DMS53 treated with DMSO at 0.1 percent for 48 hours (cell line): ENCODE data around the gene TRIO.

ENCODE experiments used
- DNase-seq: peaks from one replicate; lab custom pipeline; 2025; ENCODE audit not compliant: unreplicated experiment; lab: John Stamatoyannopoulos, UW

The TRIO gene

GRCh38 chr5:14145435-14146334 is 2.5 kb downstream of the TRIO start:
- DNase-seq: no peak

GRCh38 chr5:14146725-14147124 is 3.6 kb downstream of the TRIO start:
- DNase-seq: no peak

- no peak for DNase-seq
Observed at GRCh38 chr5:14147210-14147609, 4.1 kb downstream of the TRIO start.

GRCh38 chr5:14148483-14148882 is 5.3 kb downstream of the TRIO start:
- DNase-seq: no peak

GRCh38 chr5:14148890-14149671 is 5.9 kb downstream of the TRIO start:
- DNase-seq: no peak

- DNase-seq: no peak
Observed at GRCh38 chr5:14149672-14150274, 6.6 kb downstream of the TRIO start.

- no peak for DNase-seq
Observed at GRCh38 chr5:14151416-14151815, 8.3 kb downstream of the TRIO start.

GRCh38 chr5:14153071-14153864 is 10.1 kb downstream of the TRIO start:
- DNase-seq: no peak

GRCh38 chr5:14153932-14154731 is 11.0 kb downstream of the TRIO start:
- no peak for DNase-seq

- DNase-seq: no peak
Observed at GRCh38 chr5:14155075-14155474, 11.9 kb downstream of the TRIO start.

- no peak for DNase-seq
Observed at GRCh38 chr5:14155739-14156138, 12.6 kb downstream of the TRIO start.

GRCh38 chr5:14156290-14156649 is 13.1 kb downstream of the TRIO start:
- no peak for DNase-seq

GRCh38 chr5:14156650-14157492 is 13.7 kb downstream of the TRIO start:
- no peak for DNase-seq

- no peak for DNase-seq
Observed at GRCh38 chr5:14157493-14157782, 14.3 kb downstream of the TRIO start.

- DNase-seq: no peak
Observed at GRCh38 chr5:14158890-14159666, 15.9 kb downstream of the TRIO start.

- no peak for DNase-seq
Observed at GRCh38 chr5:14161825-14162556, 18.8 kb downstream of the TRIO start.

- no peak for DNase-seq
Observed at GRCh38 chr5:14164164-14165163, 21.3 kb downstream of the TRIO start.
